ENCODE results near the gene MYO16.

The MYO16 gene

GRCh38 chr13:109114991-109115390 lies 485.6 kb downstream of the MYO16 start:
- Histone ChIP-seq H3K9ac (ENCODE audit: low read depth, low read length) (no peak overlapping the region), H3K36me3 (ENCODE audit: control insufficient read depth, insufficient read depth, low read length) (no peaks in the 10 kb centered on the region), H3K27me3 (ENCODE audit: control insufficient read depth, insufficient read depth, low read length) (no peaks in the 10 kb centered on the region), H3K4me3 (ENCODE audit: low read depth, low read length) (no peak overlapping the region), H3K9me3 (ENCODE audit: control insufficient read depth, insufficient read depth, low read length) (no peaks in the 10 kb centered on the region), H3K27ac (ENCODE audit: low read depth, low read length) (no peak overlapping the region), H3K4me1 (ENCODE audit: control insufficient read depth, insufficient read depth, low read length) (no peaks in the 10 kb centered on the region)

DNA sequence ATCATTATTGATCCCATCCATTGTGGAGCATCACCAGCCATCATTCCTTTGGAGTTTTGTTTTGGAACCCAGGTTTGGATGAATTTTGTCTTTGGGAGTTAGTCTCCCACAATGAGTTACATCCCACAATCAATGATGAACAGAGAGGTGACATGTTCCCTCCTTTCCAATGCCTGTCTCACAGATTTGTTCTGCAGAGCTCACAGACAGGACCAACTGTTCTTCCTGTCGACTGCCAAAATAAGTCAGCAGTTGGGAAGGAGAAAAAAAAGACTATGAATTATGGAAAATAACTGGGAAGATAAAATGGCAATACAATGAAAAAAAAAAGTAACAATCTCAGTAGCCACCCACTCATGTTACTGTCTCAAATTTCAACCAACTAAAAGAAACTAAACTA lies 489.1 kb downstream of the MYO16 start:
- no peak overlapping the region for H3K27ac ChIP-seq (ENCODE audit: low read depth, low read length)
- H3K9ac ChIP-seq (ENCODE audit: low read depth, low read length), result no peak overlapping the region
- H3K36me3 ChIP-seq (ENCODE audit: control insufficient read depth, insufficient read depth, low read length), result no peaks in the 10 kb centered on the region
- H3K4me1 ChIP-seq (ENCODE audit: control insufficient read depth, insufficient read depth, low read length), result no peaks in the 10 kb centered on the region
- no peak overlapping the region for H3K4me3 ChIP-seq (ENCODE audit: low read depth, low read length)
- no peaks in the 10 kb centered on the region for H3K27me3 ChIP-seq (ENCODE audit: control insufficient read depth, insufficient read depth, low read length)
- no peaks in the 10 kb centered on the region for H3K9me3 ChIP-seq (ENCODE audit: control insufficient read depth, insufficient read depth, low read length)

GRCh38 chr13:109119896-109120295 lies 490.5 kb downstream of the MYO16 start:
- Histone ChIP-seq H3K27ac (ENCODE audit: low read depth, low read length) (no peak overlapping the region), H3K36me3 (ENCODE audit: control insufficient read depth, insufficient read depth, low read length) (no peaks in the 10 kb centered on the region), H3K4me1 (ENCODE audit: control insufficient read depth, insufficient read depth, low read length) (no peaks in the 10 kb centered on the region; the same call in 1 of the 2 replicates), H3K27me3 (ENCODE audit: control insufficient read depth, insufficient read depth, low read length) (no peaks in the 10 kb centered on the region), H3K9ac (ENCODE audit: low read depth, low read length) (no peak overlapping the region), H3K9me3 (ENCODE audit: control insufficient read depth, insufficient read depth, low read length) (no peaks in the 10 kb centered on the region), H3K4me3 (ENCODE audit: low read depth, low read length) (no peak overlapping the region)

GRCh38 chr13:109121826-109122225 lies 492.4 kb downstream of the MYO16 start:
- no peak overlapping the region for H3K9ac ChIP-seq (ENCODE audit: low read depth, low read length)
- no peak overlapping the region for H3K27ac ChIP-seq (ENCODE audit: low read depth, low read length)
- H3K9me3 ChIP-seq (ENCODE audit: control insufficient read depth, insufficient read depth, low read length), result no peaks in the 10 kb centered on the region
- no peak overlapping the region for H3K4me3 ChIP-seq (ENCODE audit: low read depth, low read length)
- H3K4me1 ChIP-seq (ENCODE audit: control insufficient read depth, insufficient read depth, low read length), result no peaks in the 10 kb centered on the region; the same call in 1 of the 2 replicates
- no peaks in the 10 kb centered on the region for H3K36me3 ChIP-seq (ENCODE audit: control insufficient read depth, insufficient read depth, low read length)
- no peaks in the 10 kb centered on the region for H3K27me3 ChIP-seq (ENCODE audit: control insufficient read depth, insufficient read depth, low read length)

GRCh38 chr13:109123971-109124370 lies 494.6 kb downstream of the MYO16 start:
- Histone ChIP-seq H3K27ac (ENCODE audit: low read depth, low read length) (no peak overlapping the region), H3K27me3 (ENCODE audit: control insufficient read depth, insufficient read depth, low read length) (no peaks in the 10 kb centered on the region), H3K4me3 (ENCODE audit: low read depth, low read length) (no peak overlapping the region), H3K4me1 (ENCODE audit: control insufficient read depth, insufficient read depth, low read length) (no peaks in the 10 kb centered on the region; the same call in 1 of the 2 replicates), H3K9ac (ENCODE audit: low read depth, low read length) (no peak overlapping the region), H3K36me3 (ENCODE audit: control insufficient read depth, insufficient read depth, low read length) (no peaks in the 10 kb centered on the region), H3K9me3 (ENCODE audit: control insufficient read depth, insufficient read depth, low read length) (no peaks in the 10 kb centered on the region)

DNA sequence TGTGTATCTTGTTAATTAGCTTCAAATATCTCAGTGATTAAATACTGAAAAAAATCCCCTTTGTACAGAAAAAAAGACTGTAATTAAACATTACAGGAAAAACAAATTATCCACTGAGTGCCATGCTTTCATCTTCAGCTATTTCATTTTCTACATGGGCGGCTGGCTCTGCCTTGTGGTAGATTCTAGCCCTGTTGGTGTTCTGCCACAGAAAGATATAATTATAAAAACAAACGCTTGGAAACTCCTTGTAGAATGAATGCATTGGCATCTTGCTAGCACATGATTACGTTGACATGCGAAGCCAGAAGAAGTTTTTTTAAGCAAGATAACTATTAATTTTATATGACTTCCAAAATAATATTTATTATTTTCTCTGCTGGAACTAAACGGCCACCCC lies 496.8 kb downstream of the MYO16 start:
- H3K4me1 ChIP-seq (ENCODE audit: control insufficient read depth, insufficient read depth, low read length), result peaks cover 2% of the 10 kb centered on the region; the same call in 1 of the 2 replicates

DNA sequence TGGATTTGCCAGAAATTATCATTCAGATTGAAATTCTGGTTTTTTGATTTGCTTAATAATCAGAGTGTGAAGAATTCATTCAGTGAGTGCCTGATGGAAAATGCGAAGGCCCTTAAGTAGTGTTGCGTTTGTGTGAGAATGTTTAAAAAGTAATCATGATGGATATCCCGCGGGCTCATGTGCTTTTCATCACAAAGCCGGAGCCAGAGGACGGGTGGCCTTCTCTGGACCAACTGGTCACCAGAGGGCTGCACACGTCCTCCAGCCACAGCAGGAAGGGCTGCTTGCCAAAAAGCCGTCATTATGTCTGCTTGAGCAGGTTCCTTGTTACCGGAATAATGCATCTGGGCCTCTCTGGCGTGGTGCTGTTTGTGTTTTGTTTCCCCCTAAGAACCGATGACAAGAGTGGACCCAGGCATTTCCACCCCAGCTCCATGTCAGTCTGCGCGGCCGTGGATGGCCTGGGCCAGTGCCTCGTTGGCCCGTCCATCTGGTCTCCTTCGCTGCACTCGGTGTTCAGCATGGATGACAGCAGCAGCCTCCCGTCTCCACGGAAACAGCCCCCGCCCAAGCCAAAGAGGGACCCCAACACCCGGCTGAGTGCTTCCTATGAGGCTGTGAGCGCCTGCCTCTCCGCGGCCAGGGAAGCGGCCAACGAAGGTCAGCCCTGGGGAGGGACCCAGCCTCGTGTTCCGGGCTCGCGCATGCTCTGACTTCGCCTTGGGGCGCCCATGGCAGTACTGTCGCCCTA lies 497.7 kb downstream of the MYO16 start:
- Histone ChIP-seq H3K9ac (ENCODE audit: low read depth, low read length) (no peak overlapping the region), H3K9me3 (ENCODE audit: control insufficient read depth, insufficient read depth, low read length) (no peaks in the 10 kb centered on the region), H3K4me3 (ENCODE audit: low read depth, low read length) (no peak overlapping the region), H3K27me3 (ENCODE audit: control insufficient read depth, insufficient read depth, low read length) (no peaks in the 10 kb centered on the region), H3K4me1 (ENCODE audit: control insufficient read depth, insufficient read depth, low read length) (peaks cover 10% of the 10 kb centered on the region), H3K36me3 (ENCODE audit: control insufficient read depth, insufficient read depth, low read length) (no peaks in the 10 kb centered on the region), H3K27ac (ENCODE audit: low read depth, low read length) (no peak overlapping the region)

More for the DNA sequence above, 496.8 kb downstream of the MYO16 start:
- Histone ChIP-seq H3K9me3 (ENCODE audit: control insufficient read depth, insufficient read depth, low read length) (no peaks in the 10 kb centered on the region), H3K27ac (ENCODE audit: low read depth, low read length) (no peak overlapping the region), H3K4me3 (ENCODE audit: low read depth, low read length) (no peak overlapping the region), H3K36me3 (ENCODE audit: control insufficient read depth, insufficient read depth, low read length) (no peaks in the 10 kb centered on the region), H3K27me3 (ENCODE audit: control insufficient read depth, insufficient read depth, low read length) (no peaks in the 10 kb centered on the region), H3K9ac (ENCODE audit: low read depth, low read length) (no peak overlapping the region)

- H3K27me3 ChIP-seq (ENCODE audit: control insufficient read depth, insufficient read depth, low read length), result no peaks in the 10 kb centered on the region
- peaks cover 10% of the 10 kb centered on the region for H3K4me1 ChIP-seq (ENCODE audit: control insufficient read depth, insufficient read depth, low read length)
- no peaks in the 10 kb centered on the region for H3K9me3 ChIP-seq (ENCODE audit: control insufficient read depth, insufficient read depth, low read length)
- H3K36me3 ChIP-seq (ENCODE audit: control insufficient read depth, insufficient read depth, low read length), result no peaks in the 10 kb centered on the region
- H3K27ac ChIP-seq (ENCODE audit: low read depth, low read length), result no peak overlapping the region
- no peak overlapping the region for H3K4me3 ChIP-seq (ENCODE audit: low read depth, low read length)
- H3K9ac ChIP-seq (ENCODE audit: low read depth, low read length), result no peak overlapping the region
Observed at GRCh38 chr13:109128121-109128520, 498.7 kb downstream of the MYO16 start.

- H3K9ac ChIP-seq (ENCODE audit: low read depth, low read length), result no peak overlapping the region
- H3K27ac ChIP-seq (ENCODE audit: low read depth, low read length), result no peak overlapping the region
- no peaks in the 10 kb centered on the region for H3K36me3 ChIP-seq (ENCODE audit: control insufficient read depth, insufficient read depth, low read length)
Observed at GRCh38 chr13:109130093-109130835, 500.9 kb downstream of the MYO16 start.

GRCh38 chr13:109131698-109132257 lies 502.4 kb downstream of the MYO16 start:
- Histone ChIP-seq H3K4me3 (ENCODE audit: low read depth, low read length) (no peak overlapping the region), H3K27me3 (ENCODE audit: control insufficient read depth, insufficient read depth, low read length) (no peaks in the 10 kb centered on the region)

More at GRCh38 chr13:109130093-109130835, 500.9 kb downstream of the MYO16 start:
- no peaks in the 10 kb centered on the region for H3K27me3 ChIP-seq (ENCODE audit: control insufficient read depth, insufficient read depth, low read length)
- H3K4me1 ChIP-seq (ENCODE audit: control insufficient read depth, insufficient read depth, low read length), result peaks cover 10% of the 10 kb centered on the region
- H3K9me3 ChIP-seq (ENCODE audit: control insufficient read depth, insufficient read depth, low read length), result no peaks in the 10 kb centered on the region
- no peak overlapping the region for H3K4me3 ChIP-seq (ENCODE audit: low read depth, low read length)

DNA sequence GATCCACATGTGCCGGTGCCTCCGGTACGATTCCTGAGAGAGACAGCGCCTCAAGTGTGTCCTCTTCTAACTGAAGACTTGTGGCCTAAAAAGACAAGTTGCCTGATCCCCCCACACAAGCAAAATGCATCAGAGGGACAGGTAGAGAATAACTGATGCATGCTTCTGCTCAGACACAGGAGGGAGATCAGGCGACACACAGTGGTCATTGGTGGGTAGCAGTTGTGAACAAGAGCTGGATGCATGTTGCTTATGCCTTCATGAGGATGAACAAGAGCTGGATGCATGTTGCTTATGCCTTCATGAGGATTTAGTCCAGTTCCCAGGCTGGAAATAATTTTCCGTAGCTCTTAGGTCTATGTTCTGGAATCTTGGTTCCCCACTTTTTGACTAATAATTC lies 505.6 kb downstream of the MYO16 start:
- no peak overlapping the region for H3K9ac ChIP-seq (ENCODE audit: low read depth, low read length)
- H3K4me1 ChIP-seq (ENCODE audit: control insufficient read depth, insufficient read depth, low read length), result peaks cover 10% of the 10 kb centered on the region

More at GRCh38 chr13:109131698-109132257, 502.4 kb downstream of the MYO16 start:
- Histone ChIP-seq H3K9me3 (ENCODE audit: control insufficient read depth, insufficient read depth, low read length) (no peaks in the 10 kb centered on the region), H3K4me1 (ENCODE audit: control insufficient read depth, insufficient read depth, low read length) (peaks cover 10% of the 10 kb centered on the region), H3K27ac (ENCODE audit: low read depth, low read length) (no peak overlapping the region), H3K9ac (ENCODE audit: low read depth, low read length) (no peak overlapping the region), H3K36me3 (ENCODE audit: control insufficient read depth, insufficient read depth, low read length) (no peaks in the 10 kb centered on the region)

More for the DNA sequence above, 505.6 kb downstream of the MYO16 start:
- H3K27me3 ChIP-seq (ENCODE audit: control insufficient read depth, insufficient read depth, low read length), result no peaks in the 10 kb centered on the region
- peaks cover 6% of the 10 kb centered on the region; the same call in 1 of the 2 replicates for H3K9me3 ChIP-seq (ENCODE audit: control insufficient read depth, insufficient read depth, low read length)
- H3K36me3 ChIP-seq (ENCODE audit: control insufficient read depth, insufficient read depth, low read length), result no peaks in the 10 kb centered on the region
- H3K4me3 ChIP-seq (ENCODE audit: low read depth, low read length), result no peak overlapping the region
- no peak overlapping the region for H3K27ac ChIP-seq (ENCODE audit: low read depth, low read length)
